Upper lobe of right lung (tissue), 1 donor: ENCODE data around the gene DAZ2. TPM values are rescaled to one million over a fixed set of nuclear protein-coding genes. Genes with fewer than 3 reads are reported as not detected.
"Not testable (repeated sequence)": the region's sequence is repeated elsewhere in the genome, so short reads cannot be mapped to it uniquely, and the experiment has no call there.

Experiments used
- ATAC-seq: fragments of 200-7000 bp; cut with Tn5 transposase; one replicate; pipeline ENCODE4 v1.9.1; 2020; ENCODE audit warnings: mild to moderate bottlenecking, moderate library complexity
- DNase-seq: peaks from one replicate; pipeline ENCODE4 v3.0.0-alpha.2; 2020
- H3K27ac ChIP-seq: fragments of 200-600 bp; one replicate; pipeline ENCODE4 v1.8.0; 2022
- H3K27me3 ChIP-seq: fragments of 200-600 bp; one replicate; pipeline ENCODE4 v1.8.0; 2022; ENCODE audit warnings: mild to moderate bottlenecking
- H3K36me3 ChIP-seq: fragments of 200-600 bp; one replicate; pipeline ENCODE4 v1.8.0; 2022
- H3K4me1 ChIP-seq: fragments of 200-600 bp; one replicate; pipeline ENCODE4 v1.8.0; 2022
- H3K4me3 ChIP-seq: fragments of 200-600 bp; one replicate; pipeline ENCODE4 v1.8.0; 2022; ENCODE audit warnings: mild to moderate bottlenecking
- H3K9me3 ChIP-seq: fragments of 200-600 bp; one replicate; pipeline ENCODE4 v1.8.0; 2022
- intact Hi-C: fragments of 100-400 bp; cut with DNase I; formaldehyde crosslinking; loops from one replicate; pipeline ENCODE4 v1.11.0; 2022
- long read RNA-seq: library from polyadenylated mRNA; unstranded; transcript quantifications from one replicate; pipeline ENCODE4 v2.0.0, GENCODE V29; 2021
- total RNA-seq: library from RNA; stranded (reverse); fragmentation: NEBNext Ultra II Directional; extraction: Animal tissue kit (Norgen Biotek cat#: 25700); gene quantifications from one replicate; pipeline ENCODE4 v1.2.1, GENCODE V29; 2021
- donor health status: DM: no; HTN: yes; CAD: no; lungs with severe emphysema.

DAZ2 gene
- not detected for total RNA-seq
- long read RNA-seq, result 0 reads

GRCh38 chrY:23219233-23219632 lies at the start of gene DAZ2:
Gene DAZ2 (plus strand): TSS chrY:23219533. CDS start chrY:23219741, 208 bp downstream.
- H3K27ac ChIP-seq, DNase-seq, intact Hi-C loops, H3K36me3 ChIP-seq, H3K9me3 ChIP-seq, H3K27me3 ChIP-seq, H3K4me1 ChIP-seq, H3K4me3 ChIP-seq, ATAC-seq: not testable (repeated sequence)

- intact Hi-C loops, DNase-seq, H3K4me3 ChIP-seq, H3K36me3 ChIP-seq, ATAC-seq, H3K9me3 ChIP-seq, H3K27ac ChIP-seq, H3K4me1 ChIP-seq, H3K27me3 ChIP-seq: not testable (repeated sequence)
These were observed 20.4 kb upstream of the DAZ2 start, which contains the start of gene DAZ1 for GRCh38 chrY:23198908-23199307. Gene DAZ1 (minus strand): TSS chrY:23199008. CDS start chrY:23198800, 208 bp downstream.

GRCh38 chrY:23207455-23207854 lies 11.9 kb upstream of the DAZ2 start:
- H3K4me1 ChIP-seq, intact Hi-C loops, H3K27ac ChIP-seq, H3K4me3 ChIP-seq, H3K36me3 ChIP-seq, DNase-seq, H3K9me3 ChIP-seq, H3K27me3 ChIP-seq, ATAC-seq: not testable (repeated sequence)

GRCh38 chrY:23209802-23210495 lies 9.4 kb upstream of the DAZ2 start:
- ATAC-seq, H3K27ac ChIP-seq, H3K9me3 ChIP-seq, H3K27me3 ChIP-seq, DNase-seq, H3K4me1 ChIP-seq, intact Hi-C loops, H3K36me3 ChIP-seq, H3K4me3 ChIP-seq: not testable (repeated sequence)

GRCh38 chrY:23210681-23211080 lies 8.7 kb upstream of the DAZ2 start:
- H3K27me3 ChIP-seq, H3K9me3 ChIP-seq, DNase-seq, H3K4me1 ChIP-seq, intact Hi-C loops, H3K27ac ChIP-seq, H3K36me3 ChIP-seq, H3K4me3 ChIP-seq, ATAC-seq: not testable (repeated sequence)

Other genes starting within 250 kb of the DAZ2 start
- gene BPY2, start 235.3 kb upstream of the DAZ2 start, total RNA-seq, result not detected
- gene DAZ1, start 20.5 kb upstream of the DAZ2 start, total RNA-seq, result not detected